ENCODE results near the gene HOXC9. TPM values are rescaled to one million over a fixed set of nuclear protein-coding genes. Genes with fewer than 3 reads are reported as not detected.

HOXC9 gene
- total RNA-seq, 1 experiment from 2014 or later, result 11.3 TPM

DNA sequence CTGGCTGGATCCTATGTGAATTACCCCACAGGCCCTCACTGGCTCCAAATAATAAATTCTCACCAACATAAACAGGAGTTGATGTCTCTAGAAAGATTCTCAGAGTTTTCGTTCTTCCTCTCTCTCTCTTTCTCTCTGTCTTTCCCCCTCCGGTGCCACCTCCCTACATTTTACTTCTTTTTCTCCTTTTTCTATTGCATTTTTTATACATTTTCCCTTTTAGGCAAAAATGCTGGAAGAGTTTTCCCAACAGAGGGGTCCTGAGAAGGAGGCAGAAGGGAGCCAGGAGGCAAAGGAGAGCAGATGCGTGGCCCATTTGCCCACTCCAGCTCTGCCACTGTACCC, 27.5 kb downstream of the HOXC9 start:
- ChIA-PET POLR2A (interaction anchor here (1.0 kb wide), 1 partner anchor 11 kb away, joined by 3 read pairs; no protein-coding TSS in a partner anchor), CTCF (interaction anchor here (2.6 kb wide), 1 partner anchor 10 kb away, joined by 7 read pairs; no protein-coding TSS in a partner anchor), RAD21 (ENCODE audit: low non-redundant PET in 1 of 2, low total read pairs in 2 of 2, uncharacterized antibody in 2 of 2, unreplicated experiment in 2 of 2) (interaction anchor here in 1 of 2 experiments (0.6 kb wide), 1 partner anchor 32 kb away, joined by 3 read pairs; no protein-coding TSS in a partner anchor)
- no TSS peak for BruUV-seq (replicated peaks)
- no peaks in the 10 kb centered on the region for H3K36me3 ChIP-seq (ENCODE audit: control insufficient read depth in 1 of 2, insufficient read depth in 2 of 2, low read length in 2 of 2)
- intact Hi-C loops (cut with micrococcal nuclease), result no loop called here
- H3K27ac ChIP-seq (ENCODE audit: low read depth, low read length), result no peak overlapping the region
- no peaks in the 10 kb centered on the region for H3K27me3 ChIP-seq (ENCODE audit: insufficient read depth, low read length)
- H2AFZ ChIP-seq (ENCODE audit: low read depth, low read length, poor library complexity, severe bottlenecking), result no peak overlapping the region
- H4K20me1 ChIP-seq (ENCODE audit: insufficient read depth), result no peaks in the 10 kb centered on the region
- no peak for TF ChIP-seq SRF (IDR thresholded peaks at IDR 0.05; ENCODE audit: low read depth)
- TF ChIP-seq EZH2phosphoT487 (IDR thresholded peaks at IDR 0.05; ENCODE audit: borderline replicate concordance), result no peak
- no peak for TF ChIP-seq POLR2AphosphoS5 (IDR thresholded peaks at IDR 0.05; ENCODE audit: low read depth, low read length)
- TF ChIP-seq TCF7L2 (IDR thresholded peaks at IDR 0.05; ENCODE audit: borderline replicate concordance, extremely low read depth, insufficient read depth, insufficient read length), result no peak
- no peak for TF ChIP-seq CEBPB (IDR thresholded peaks at IDR 0.05; ENCODE audit: low read depth)
- no peak for TF ChIP-seq ZNF274 (IDR thresholded peaks at IDR 0.05; ENCODE audit: low read depth, low read length)
- TF ChIP-seq ZFX (IDR thresholded peaks at IDR 0.05), result no peak
- no peaks in the 10 kb centered on the region for H3K79me2 ChIP-seq (ENCODE audit: insufficient read depth, low read length)
- no peaks in the 10 kb centered on the region; a peak in 1 of 4 replicates for H3K4me1 ChIP-seq (ENCODE audit: control insufficient read depth in 1 of 2, insufficient read depth in 2 of 2, low read length in 2 of 2)
- no peak overlapping the region for H3K9ac ChIP-seq (ENCODE audit: low read length)
- ATAC-seq, result no peak
- no peaks in the 10 kb centered on the region for H3K9me3 ChIP-seq (ENCODE audit: control insufficient read depth in 1 of 2, insufficient read depth in 1 of 2, low read depth in 1 of 2, low read length in 2 of 2)
- no peak overlapping the region for H3K4me2 ChIP-seq (ENCODE audit: low read length)
- no peaks in the 10 kb centered on the region for H3K9me2 ChIP-seq (ENCODE audit: insufficient read depth)
- no peak overlapping the region for H3K4me3 ChIP-seq (replicated peaks in 1 of 2; ENCODE audit: low read depth in 1 of 2, low read length in 2 of 2)
- no peak for DNase-seq (ENCODE audit: low read depth, low spot score)

DNA sequence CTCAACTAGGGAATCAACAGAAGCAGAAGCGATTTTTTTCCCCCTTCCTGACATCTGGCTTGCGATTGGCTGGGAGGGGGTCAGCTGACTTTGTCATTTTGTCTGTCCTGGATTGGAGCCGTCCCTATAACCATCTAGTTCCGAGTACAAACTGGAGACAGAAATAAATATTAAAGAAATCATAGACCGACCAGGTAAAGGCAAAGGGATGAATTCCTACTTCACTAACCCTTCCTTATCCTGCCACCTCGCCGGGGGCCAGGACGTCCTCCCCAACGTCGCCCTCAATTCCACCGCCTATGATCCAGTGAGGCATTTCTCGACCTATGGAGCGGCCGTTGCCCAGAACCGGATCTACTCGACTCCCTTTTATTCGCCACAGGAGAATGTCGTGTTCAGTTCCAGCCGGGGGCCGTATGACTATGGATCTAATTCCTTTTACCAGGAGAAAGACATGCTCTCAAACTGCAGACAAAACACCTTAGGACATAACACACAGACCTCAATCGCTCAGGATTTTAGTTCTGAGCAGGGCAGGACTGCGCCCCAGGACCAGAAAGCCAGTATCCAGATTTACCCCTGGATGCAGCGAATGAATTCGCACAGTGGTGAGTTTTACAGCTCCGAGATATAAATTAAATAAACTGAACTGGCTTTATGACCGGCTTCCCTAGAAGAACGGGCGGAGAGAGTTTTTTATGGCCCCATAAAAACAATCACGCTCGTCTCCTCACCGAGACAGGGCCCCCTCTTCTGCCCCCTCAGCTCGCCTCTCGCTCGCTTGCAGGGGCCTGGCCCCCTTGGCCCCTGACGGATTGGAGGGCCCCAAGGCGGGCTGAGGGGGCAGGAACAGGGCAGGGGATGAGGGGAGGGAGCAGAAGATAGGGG, 28.6 kb downstream of the HOXC9 start, which contains the start of gene HOXC6:
HOXC6 (plus strand) TSS at position 127 of the 888 bp plus-strand sequence; CDS start at position 209, 82 bp downstream.
- H3K36me3 ChIP-seq (ENCODE audit: control insufficient read depth in 1 of 2, insufficient read depth in 2 of 2, low read length in 2 of 2), result no peaks in the 10 kb centered on the region
- no peak within 1 kb of the TSS for H2AFZ ChIP-seq (ENCODE audit: low read depth, low read length, poor library complexity, severe bottlenecking)
- TF ChIP-seq ZFX (IDR thresholded peaks at IDR 0.05), result no peak
- no peak for TF ChIP-seq CEBPB (IDR thresholded peaks at IDR 0.05; ENCODE audit: low read depth)
- TF ChIP-seq POLR2A (IDR thresholded peaks at IDR 0.05; ENCODE audit: borderline replicate concordance, extremely low read depth, insufficient read depth, insufficient read length), result no peak
- TF ChIP-seq SIN3A (IDR thresholded peaks at IDR 0.05; ENCODE audit: low read depth), result no peak
- TF ChIP-seq, protein P1, sequence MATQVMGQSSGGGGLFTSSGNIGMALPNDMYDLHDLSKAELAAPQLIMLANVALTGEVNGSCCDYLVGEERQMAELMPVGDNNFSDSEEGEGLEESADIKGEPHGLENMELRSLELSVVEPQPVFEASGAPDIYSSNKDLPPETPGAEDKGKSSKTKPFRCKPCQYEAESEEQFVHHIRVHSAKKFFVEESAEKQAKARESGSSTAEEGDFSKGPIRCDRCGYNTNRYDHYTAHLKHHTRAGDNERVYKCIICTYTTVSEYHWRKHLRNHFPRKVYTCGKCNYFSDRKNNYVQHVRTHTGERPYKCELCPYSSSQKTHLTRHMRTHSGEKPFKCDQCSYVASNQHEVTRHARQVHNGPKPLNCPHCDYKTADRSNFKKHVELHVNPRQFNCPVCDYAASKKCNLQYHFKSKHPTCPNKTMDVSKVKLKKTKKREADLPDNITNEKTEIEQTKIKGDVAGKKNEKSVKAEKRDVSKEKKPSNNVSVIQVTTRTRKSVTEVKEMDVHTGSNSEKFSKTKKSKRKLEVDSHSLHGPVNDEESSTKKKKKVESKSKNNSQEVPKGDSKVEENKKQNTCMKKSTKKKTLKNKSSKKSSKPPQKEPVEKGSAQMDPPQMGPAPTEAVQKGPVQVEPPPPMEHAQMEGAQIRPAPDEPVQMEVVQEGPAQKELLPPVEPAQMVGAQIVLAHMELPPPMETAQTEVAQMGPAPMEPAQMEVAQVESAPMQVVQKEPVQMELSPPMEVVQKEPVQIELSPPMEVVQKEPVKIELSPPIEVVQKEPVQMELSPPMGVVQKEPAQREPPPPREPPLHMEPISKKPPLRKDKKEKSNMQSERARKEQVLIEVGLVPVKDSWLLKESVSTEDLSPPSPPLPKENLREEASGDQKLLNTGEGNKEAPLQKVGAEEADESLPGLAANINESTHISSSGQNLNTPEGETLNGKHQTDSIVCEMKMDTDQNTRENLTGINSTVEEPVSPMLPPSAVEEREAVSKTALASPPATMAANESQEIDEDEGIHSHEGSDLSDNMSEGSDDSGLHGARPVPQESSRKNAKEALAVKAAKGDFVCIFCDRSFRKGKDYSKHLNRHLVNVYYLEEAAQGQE (IDR thresholded peaks at IDR 0.05; ENCODE audit: low read depth), result no peak
- TF ChIP-seq, protein P2, sequence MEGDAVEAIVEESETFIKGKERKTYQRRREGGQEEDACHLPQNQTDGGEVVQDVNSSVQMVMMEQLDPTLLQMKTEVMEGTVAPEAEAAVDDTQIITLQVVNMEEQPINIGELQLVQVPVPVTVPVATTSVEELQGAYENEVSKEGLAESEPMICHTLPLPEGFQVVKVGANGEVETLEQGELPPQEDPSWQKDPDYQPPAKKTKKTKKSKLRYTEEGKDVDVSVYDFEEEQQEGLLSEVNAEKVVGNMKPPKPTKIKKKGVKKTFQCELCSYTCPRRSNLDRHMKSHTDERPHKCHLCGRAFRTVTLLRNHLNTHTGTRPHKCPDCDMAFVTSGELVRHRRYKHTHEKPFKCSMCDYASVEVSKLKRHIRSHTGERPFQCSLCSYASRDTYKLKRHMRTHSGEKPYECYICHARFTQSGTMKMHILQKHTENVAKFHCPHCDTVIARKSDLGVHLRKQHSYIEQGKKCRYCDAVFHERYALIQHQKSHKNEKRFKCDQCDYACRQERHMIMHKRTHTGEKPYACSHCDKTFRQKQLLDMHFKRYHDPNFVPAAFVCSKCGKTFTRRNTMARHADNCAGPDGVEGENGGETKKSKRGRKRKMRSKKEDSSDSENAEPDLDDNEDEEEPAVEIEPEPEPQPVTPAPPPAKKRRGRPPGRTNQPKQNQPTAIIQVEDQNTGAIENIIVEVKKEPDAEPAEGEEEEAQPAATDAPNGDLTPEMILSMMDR (IDR thresholded peaks at IDR 0.05 in 2 of 3, conservative IDR thresholded peaks at IDR 0.05 in 1 of 3; ENCODE audit: borderline replicate concordance in 1 of 3, insufficient read depth in 1 of 3, low read depth in 2 of 3, low read length in 2 of 3), result no peak
- no peak for TF ChIP-seq POLR2AphosphoS5 (IDR thresholded peaks at IDR 0.05; ENCODE audit: low read depth, low read length)
- TF ChIP-seq EZH2phosphoT487 (IDR thresholded peaks at IDR 0.05; ENCODE audit: borderline replicate concordance), result no peak
- no peak for TF ChIP-seq ELF1 (IDR thresholded peaks at IDR 0.05; ENCODE audit: borderline replicate concordance, low read depth)

More for the DNA sequence above, 28.6 kb downstream of the HOXC9 start, which contains the start of gene HOXC6:
- ATAC-seq (no peak), DNase-seq (ENCODE audit: low read depth, low spot score) (no peak)
- Histone ChIP-seq H3K4me1 (ENCODE audit: control insufficient read depth in 1 of 2, insufficient read depth in 2 of 2, low read length in 2 of 2) (peaks cover 3 to 10% of the 10 kb centered on the region in 2 experiments; a peak in 3 of 4 replicates), H4K20me1 (ENCODE audit: insufficient read depth) (no peaks in the 10 kb centered on the region), H3K79me2 (ENCODE audit: insufficient read depth, low read length) (no peaks in the 10 kb centered on the region), H3K9me3 (ENCODE audit: control insufficient read depth in 1 of 2, insufficient read depth in 1 of 2, low read depth in 1 of 2, low read length in 2 of 2) (no peaks in the 10 kb centered on the region), H3K9me2 (ENCODE audit: insufficient read depth) (no peaks in the 10 kb centered on the region), H3K27me3 (ENCODE audit: insufficient read depth, low read length) (no peaks in the 10 kb centered on the region), H3K27ac (ENCODE audit: low read depth, low read length) (no peak within 1 kb of the TSS), H3K4me2 (ENCODE audit: low read length) (no peak within 1 kb of the TSS), H3K9ac (ENCODE audit: low read length) (no peak within 1 kb of the TSS), H3K4me3 (replicated peaks in 1 of 2; ENCODE audit: low read depth in 1 of 2, low read length in 2 of 2) (no peak within 1 kb of the TSS)
- ChIA-PET POLR2A (interaction anchor here (1.0 kb wide), 1 partner anchor 12 kb away, joined by 3 read pairs; no protein-coding TSS in a partner anchor), CTCF (interaction anchor here (2.6 kb wide), 1 partner anchor 11 kb away, joined by 7 read pairs; no protein-coding TSS in a partner anchor), RAD21 (ENCODE audit: low non-redundant PET in 1 of 2, low total read pairs in 2 of 2, uncharacterized antibody in 2 of 2, unreplicated experiment in 2 of 2) (no interaction called here)
- intact Hi-C loops (cut with micrococcal nuclease), result no loop called here
- BruUV-seq (replicated peaks), result no TSS peak

All from HCT116 (cell line).